AG09309 (cell line): Measurements from ENCODE around the gene CDRT4.

Experiments used
- DNase-seq: peaks from one replicate; pipeline ENCODE4 v3.0.0-alpha.2; 2010; ENCODE audit warnings: low read depth
- H3K4me3 ChIP-seq: 2 replicates; pipeline ENCODE4 v1.5.1; 2011; ENCODE audit warnings: mild to moderate bottlenecking, low read depth, low read length, moderate library complexity; ENCODE audit not compliant: control insufficient read depth
- CTCF ChIP-seq: IDR thresholded peaks from 2 replicates; pipeline ENCODE4 v1.5.1; 2011; ENCODE audit warnings: mild to moderate bottlenecking, low read depth, low read length, inconsistent platforms; ENCODE audit not compliant: insufficient read depth, control insufficient read depth; ENCODE audit errors: missing control alignments

Gene CDRT4

GRCh38 chr17:15412606-15413005, 54.8 kb downstream of the CDRT4 start:
- DNase-seq, result no peak
- no peak for TF ChIP-seq CTCF
- H3K4me3 ChIP-seq, result no peak overlapping the region

GRCh38 chr17:15411384-15412198, 55.8 kb downstream of the CDRT4 start:
- no peak for TF ChIP-seq CTCF
- H3K4me3 ChIP-seq, result no peak overlapping the region
- DNase-seq, result no peak

- peak; percentile 87 for DNase-seq
- H3K4me3 ChIP-seq, result peak overlapping the region; percentile 28
- no peak for TF ChIP-seq CTCF
These were observed 57.6 kb downstream of the CDRT4 start for GRCh38 chr17:15409721-15410250.

GRCh38 chr17:15408803-15409202, 58.6 kb downstream of the CDRT4 start:
- no peak for DNase-seq

GRCh38 chr17:15406081-15406480, 61.3 kb downstream of the CDRT4 start:
- H3K4me3 ChIP-seq, result no peak overlapping the region
- no peak for TF ChIP-seq CTCF

More at GRCh38 chr17:15408803-15409202, 58.6 kb downstream of the CDRT4 start:
- TF ChIP-seq CTCF, result no peak
- H3K4me3 ChIP-seq, result no peak overlapping the region

GRCh38 chr17:15405058-15405415, 62.4 kb downstream of the CDRT4 start:
- H3K4me3 ChIP-seq, result no peak overlapping the region
- TF ChIP-seq CTCF, result no peak
- no peak for DNase-seq

More at GRCh38 chr17:15406081-15406480, 61.3 kb downstream of the CDRT4 start:
- no peak for DNase-seq
